Smooth muscle cell (in vitro differentiated cells): ENCODE results near the gene LKAAEAR1. TPM values are rescaled to one million over a fixed set of nuclear protein-coding genes. Genes with fewer than 3 reads are reported as not detected.

Experiments
- DNase-seq: peaks from one replicate; lab custom pipeline; 2025; ENCODE audit not compliant: unreplicated experiment; lab: John Stamatoyannopoulos, UW
- H2AFZ ChIP-seq: fragments of 200-600 bp; sonication (generic); 2 replicates; pipeline ENCODE4 v1.6.0; 2016; ENCODE audit warnings: antibody characterized with exemption, low read depth, mild to moderate bottlenecking
- H3F3A ChIP-seq: fragments of 200-600 bp; sonication (generic); 2 replicates; pipeline ENCODE4 v1.6.0; 2017; ENCODE audit warnings: antibody characterized with exemption, low read depth
- H3K27ac ChIP-seq: fragments of 200-600 bp; sonication (generic); 2 replicates; pipeline ENCODE4 v1.5.1; 2016; ENCODE audit warnings: low read depth, mild to moderate bottlenecking
- H3K27me3 ChIP-seq: fragments of 200-600 bp; sonication (generic); 2 replicates; pipeline ENCODE4 v1.6.1; 2016; ENCODE audit warnings: low read depth, mild to moderate bottlenecking
- H3K36me3 ChIP-seq: fragments of 200-600 bp; sonication (generic); 2 replicates; pipeline ENCODE4 v1.5.1; 2016; ENCODE audit warnings: low read depth
- H3K4me1 ChIP-seq: fragments of 200-600 bp; sonication (generic); 2 replicates; pipeline ENCODE4 v1.5.1; 2016; ENCODE audit warnings: low read depth
- H3K4me2 ChIP-seq: fragments of 200-600 bp; sonication (generic); 2 replicates; pipeline ENCODE4 v1.6.0; 2016; ENCODE audit warnings: mild to moderate bottlenecking
- H3K4me3 ChIP-seq: fragments of 200-600 bp; sonication (generic); 2 replicates; pipeline ENCODE4 v1.5.1; 2016; ENCODE audit warnings: mild to moderate bottlenecking
- H3K79me2 ChIP-seq: fragments of 200-600 bp; sonication (generic); 2 replicates; pipeline ENCODE4 v1.6.0; 2016; ENCODE audit warnings: low read depth, mild to moderate bottlenecking
- H3K9ac ChIP-seq: fragments of 200-600 bp; sonication (generic); 2 replicates; pipeline ENCODE4 v1.6.0; 2016; ENCODE audit warnings: low read depth
- H3K9me3 ChIP-seq: fragments of 200-600 bp; sonication (generic); replicated peaks from 2 replicates; pipeline ENCODE4 v1.5.1; 2016; ENCODE audit warnings: low read depth
- H4K20me1 ChIP-seq: fragments of 200-600 bp; sonication (generic); 2 replicates; pipeline ENCODE4 v1.6.0; 2016; ENCODE audit warnings: low read depth
- CTCF ChIP-seq: fragments of 200-600 bp; sonication (generic); IDR thresholded peaks from 2 replicates; pipeline ENCODE4 v1.5.1; 2017; ENCODE audit warnings: borderline replicate concordance, mild to moderate bottlenecking, antibody characterized with exemption; ENCODE audit not compliant: insufficient read depth, poor library complexity, severe bottlenecking
- WGBS: methylation state at CpG from one replicate; pipeline ENCODE4 v1.1.7; 2016; ENCODE audit warnings: low lambda C conversion rate; 5-methylcytosine and 5-hydroxymethylcytosine counted together
- polyA plus RNA-seq: library from polyadenylated mRNA; unstranded; fragments of >200 nt; fragmentation: Nextera tagmentation; extraction: Ambion mirVana; gene quantifications from 2 replicates; pipeline ENCODE4 v1.2.1, GENCODE V29; 2016
- total RNA-seq: library from RNA; depleted of rRNA; stranded (reverse); fragments of >200 nt; gene quantifications from 2 replicates; pipeline ENCODE4 v1.2.3, GENCODE V29; 2014

Gene LKAAEAR1
- total and polyA plus RNA-seq, 2 experiments from 2014 or later: 0.79 TPM; not detected in 1

GRCh38 chr20:64113444-64113775 lies 29.2 kb upstream of the LKAAEAR1 start:
- no peak overlapping the region for H3K27ac ChIP-seq
- no peak overlapping the region for H3K9ac ChIP-seq
- WGBS: 91% methylated on average over 6 of the region's 6 CpGs
- TF ChIP-seq CTCF: no peak
- H3K4me1 ChIP-seq: no peaks in the 10 kb centered on the region
- no peaks in the 10 kb centered on the region for H3K9me3 ChIP-seq
- H3K4me2 ChIP-seq: no peak overlapping the region
- no peak overlapping the region for H3K4me3 ChIP-seq
- DNase-seq: no peak
- H3F3A ChIP-seq: no peaks in the 10 kb centered on the region
- no peaks in the 10 kb centered on the region for H3K79me2 ChIP-seq
- no peak overlapping the region for H2AFZ ChIP-seq
- no peaks in the 10 kb centered on the region for H3K27me3 ChIP-seq
- H3K36me3 ChIP-seq: no peaks in the 10 kb centered on the region
- H4K20me1 ChIP-seq: no peaks in the 10 kb centered on the region

GRCh38 chr20:64112691-64113443 lies 28.7 kb upstream of the LKAAEAR1 start:
- Histone ChIP-seq H3K4me2 (no peak overlapping the region), H3K4me1 (no peaks in the 10 kb centered on the region), H3K36me3 (no peaks in the 10 kb centered on the region), H4K20me1 (no peaks in the 10 kb centered on the region), H3K27me3 (no peaks in the 10 kb centered on the region), H3K79me2 (no peaks in the 10 kb centered on the region), H3F3A (no peaks in the 10 kb centered on the region), H2AFZ (no peak overlapping the region), H3K9me3 (no peaks in the 10 kb centered on the region), H3K27ac (no peak overlapping the region), H3K4me3 (no peak overlapping the region), H3K9ac (no peak overlapping the region)
- TF ChIP-seq CTCF: no peak
- no peak for DNase-seq
- 91% methylated on average over 18 of the region's 18 CpGs for WGBS

- Histone ChIP-seq H3K79me2 (no peaks in the 10 kb centered on the region), H3K9me3 (no peaks in the 10 kb centered on the region), H3K4me2 (no peak overlapping the region), H4K20me1 (no peaks in the 10 kb centered on the region), H3K27me3 (no peaks in the 10 kb centered on the region), H3F3A (no peaks in the 10 kb centered on the region), H3K4me1 (no peaks in the 10 kb centered on the region), H3K27ac (no peak overlapping the region), H3K4me3 (no peak overlapping the region), H3K9ac (no peak overlapping the region), H2AFZ (no peak overlapping the region), H3K36me3 (no peaks in the 10 kb centered on the region)
- 64% methylated on average over 16 of the region's 19 CpGs for WGBS
- DNase-seq: no peak
- TF ChIP-seq CTCF: no peak
Observed at GRCh38 chr20:64111841-64112641, 27.8 kb upstream of the LKAAEAR1 start.
